ENCODE measurements around the gene RGS2.

Gene RGS2

GRCh38 chr1:192831706-192832355, 23.0 kb downstream of the RGS2 start:
- TF ChIP-seq, protein P1, sequence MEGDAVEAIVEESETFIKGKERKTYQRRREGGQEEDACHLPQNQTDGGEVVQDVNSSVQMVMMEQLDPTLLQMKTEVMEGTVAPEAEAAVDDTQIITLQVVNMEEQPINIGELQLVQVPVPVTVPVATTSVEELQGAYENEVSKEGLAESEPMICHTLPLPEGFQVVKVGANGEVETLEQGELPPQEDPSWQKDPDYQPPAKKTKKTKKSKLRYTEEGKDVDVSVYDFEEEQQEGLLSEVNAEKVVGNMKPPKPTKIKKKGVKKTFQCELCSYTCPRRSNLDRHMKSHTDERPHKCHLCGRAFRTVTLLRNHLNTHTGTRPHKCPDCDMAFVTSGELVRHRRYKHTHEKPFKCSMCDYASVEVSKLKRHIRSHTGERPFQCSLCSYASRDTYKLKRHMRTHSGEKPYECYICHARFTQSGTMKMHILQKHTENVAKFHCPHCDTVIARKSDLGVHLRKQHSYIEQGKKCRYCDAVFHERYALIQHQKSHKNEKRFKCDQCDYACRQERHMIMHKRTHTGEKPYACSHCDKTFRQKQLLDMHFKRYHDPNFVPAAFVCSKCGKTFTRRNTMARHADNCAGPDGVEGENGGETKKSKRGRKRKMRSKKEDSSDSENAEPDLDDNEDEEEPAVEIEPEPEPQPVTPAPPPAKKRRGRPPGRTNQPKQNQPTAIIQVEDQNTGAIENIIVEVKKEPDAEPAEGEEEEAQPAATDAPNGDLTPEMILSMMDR (IDR thresholded peaks at IDR 0.05) = no peak

DNA sequence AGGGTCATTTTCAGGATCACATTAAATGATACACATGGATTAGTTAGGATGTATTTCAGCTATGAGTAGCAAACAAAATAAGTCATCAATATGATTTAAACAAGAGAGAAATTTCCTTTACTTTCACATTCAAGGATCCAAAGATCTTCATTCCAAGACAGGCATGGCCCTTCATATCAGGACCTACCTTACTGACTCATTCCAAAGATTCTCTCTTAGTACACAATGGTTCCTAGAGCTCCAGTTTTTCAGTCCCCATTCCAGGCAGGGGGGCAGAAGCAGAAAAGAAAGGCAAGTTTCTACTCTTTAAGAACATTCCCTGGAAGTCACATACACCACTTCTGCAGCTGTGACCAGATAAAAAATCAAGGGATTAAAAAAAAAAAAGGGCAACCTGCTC, 23.7 kb downstream of the RGS2 start:
- TF ChIP-seq, protein P1 (IDR thresholded peaks at IDR 0.05) = no peak

GRCh38 chr1:192835116-192835515, 26.3 kb downstream of the RGS2 start:
- TF ChIP-seq, protein P1 (IDR thresholded peaks at IDR 0.05) = no peak

GRCh38 chr1:192839162-192840066, 30.6 kb downstream of the RGS2 start:
- TF ChIP-seq, protein P1 (IDR thresholded peaks at IDR 0.05) = no peak

GRCh38 chr1:192844360-192844759, 35.5 kb downstream of the RGS2 start:
- TF ChIP-seq, protein P1 (IDR thresholded peaks at IDR 0.05) = no peak

DNA sequence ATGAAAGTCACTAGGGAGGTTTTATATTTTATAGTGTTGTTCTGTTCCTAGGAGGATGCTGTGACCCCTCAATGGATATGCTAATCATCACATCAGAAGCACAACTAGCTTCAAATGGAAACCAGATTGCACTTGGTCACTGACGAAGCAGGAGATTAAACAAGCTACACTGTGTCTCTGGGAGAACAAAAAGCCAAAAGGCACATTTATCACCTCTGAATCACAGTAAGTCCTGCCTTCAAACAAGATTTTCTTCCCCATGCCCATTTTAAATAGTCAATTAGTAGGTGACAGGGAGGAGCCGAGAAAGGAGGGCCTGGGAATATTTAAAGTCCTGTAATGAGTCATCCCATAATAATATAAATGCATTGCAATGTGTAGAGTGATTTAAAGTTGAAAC, 38.1 kb downstream of the RGS2 start:
- TF ChIP-seq, protein P1 (IDR thresholded peaks at IDR 0.05) = no peak

- TF ChIP-seq, protein P1 (IDR thresholded peaks at IDR 0.05) = no peak
Measured at GRCh38 chr1:192849011-192849410, 40.2 kb downstream of the RGS2 start.

Measured in LNCAP (cell line).